Activated naive CD4-positive, alpha-beta T cell treated with anti-CD3 and anti-CD28 coated beads, Interleukin-2, amount 10 ng/mL, durations not matched to agents 7 days and 5 days (primary cell): ENCODE measurements around the gene GATD1.
A peak's percentile ranks its signal among the peaks of the same experiment; 100 is the strongest.
"Not testable (repeated sequence)": the region's sequence is repeated elsewhere in the genome, so short reads cannot be mapped to it uniquely, and the experiment has no call there.

Source experiments
- CTCF ChIA-PET: fragments of 350-600 bp; sonication (Branson Sonifier 250); formaldehyde crosslinking; loops from one replicate; lab custom pipeline; 2021; ENCODE audit warnings: antibody characterized with exemption; lab: Charles Lee
- DNase-seq: peaks from one replicate; pipeline ENCODE4 v3.0.0-alpha.2; 2020
- H3K27ac Mint-ChIP-seq: one replicate; pipeline ENCODE4 v1.8.0; 2021; ENCODE audit warnings: mild to moderate bottlenecking, moderate library complexity, mixed read lengths
- H3K27me3 Mint-ChIP-seq: one replicate; pipeline ENCODE4 v1.8.0; 2021; ENCODE audit warnings: mild to moderate bottlenecking, mixed read lengths
- H3K36me3 Mint-ChIP-seq: one replicate; pipeline ENCODE4 v1.8.0; 2021; ENCODE audit warnings: mixed read lengths
- H3K4me1 Mint-ChIP-seq: one replicate; pipeline ENCODE4 v1.8.0; 2021; ENCODE audit warnings: mixed read lengths
- H3K4me3 Mint-ChIP-seq: one replicate; pipeline ENCODE4 v1.8.0; 2021; ENCODE audit warnings: mild to moderate bottlenecking, moderate library complexity, mixed read lengths
- H3K9me3 Mint-ChIP-seq: one replicate; pipeline ENCODE4 v1.8.0; 2021; ENCODE audit warnings: mixed read lengths

Gene GATD1

DNA sequence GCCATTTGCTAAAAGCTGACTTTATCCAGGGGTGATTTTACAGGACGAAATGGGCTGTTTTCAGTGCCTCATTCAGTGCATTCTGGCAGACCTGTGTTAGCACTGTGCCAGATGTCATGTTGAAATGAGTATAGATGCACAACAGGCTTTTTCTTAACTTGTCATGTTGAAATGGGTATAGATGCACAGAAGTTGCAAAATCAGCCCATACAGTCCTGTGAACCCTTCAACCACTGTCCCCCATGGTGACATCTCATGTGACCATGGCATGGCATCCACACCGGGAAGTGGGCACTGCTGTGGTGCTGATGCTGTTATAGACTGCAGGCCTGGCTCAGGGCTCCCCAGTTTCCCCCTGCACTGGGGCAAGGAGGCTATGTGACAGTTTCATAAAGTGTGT lies 27.6 kb downstream of the GATD1 start:
- no peak for DNase-seq
- peaks cover 12% of the 10 kb centered on the region for H3K36me3 Mint-ChIP-seq
- CTCF ChIA-PET = no interaction called here
- peak overlapping the region; percentile 60 for H3K4me3 Mint-ChIP-seq
- no peaks in the 10 kb centered on the region for H3K9me3 Mint-ChIP-seq
- peaks cover 21% of the 10 kb centered on the region for H3K4me1 Mint-ChIP-seq
- no peaks in the 10 kb centered on the region for H3K27me3 Mint-ChIP-seq
- H3K27ac Mint-ChIP-seq = peak overlapping the region; percentile 70

DNA sequence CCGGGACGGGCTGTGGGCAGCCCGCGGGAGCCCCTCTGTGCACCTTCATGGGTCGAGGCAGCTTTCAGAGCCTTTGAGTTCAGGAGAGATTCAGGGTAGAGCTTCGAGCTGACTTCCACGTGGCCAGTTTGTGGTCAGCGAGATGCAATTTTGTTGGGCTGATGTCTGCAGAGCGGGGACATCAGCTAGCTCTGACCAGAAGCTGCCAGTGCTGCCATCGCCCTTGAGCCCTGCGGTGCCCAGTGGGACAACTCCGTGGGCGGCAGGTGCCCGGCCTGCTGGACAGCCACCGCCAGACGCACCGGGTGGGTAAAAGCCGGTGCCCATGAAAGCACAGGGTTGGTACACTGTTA lies 29.3 kb downstream of the GATD1 start:
- Mint-ChIP-seq H3K27me3 (no peaks in the 10 kb centered on the region), H3K27ac (peak overlapping the region; percentile 89), H3K4me3 (peak overlapping the region; percentile 88), H3K36me3 (peaks cover 12% of the 10 kb centered on the region), H3K4me1 (peaks cover 21% of the 10 kb centered on the region), H3K9me3 (no peaks in the 10 kb centered on the region)
- peak; percentile 33 for DNase-seq
- CTCF ChIA-PET = interaction anchor here (0.7 to 1.0 kb wide), 2 partner anchors 9 to 21 kb away, joined by 3 to 4 read pairs; no protein-coding TSS in a partner anchor

DNA sequence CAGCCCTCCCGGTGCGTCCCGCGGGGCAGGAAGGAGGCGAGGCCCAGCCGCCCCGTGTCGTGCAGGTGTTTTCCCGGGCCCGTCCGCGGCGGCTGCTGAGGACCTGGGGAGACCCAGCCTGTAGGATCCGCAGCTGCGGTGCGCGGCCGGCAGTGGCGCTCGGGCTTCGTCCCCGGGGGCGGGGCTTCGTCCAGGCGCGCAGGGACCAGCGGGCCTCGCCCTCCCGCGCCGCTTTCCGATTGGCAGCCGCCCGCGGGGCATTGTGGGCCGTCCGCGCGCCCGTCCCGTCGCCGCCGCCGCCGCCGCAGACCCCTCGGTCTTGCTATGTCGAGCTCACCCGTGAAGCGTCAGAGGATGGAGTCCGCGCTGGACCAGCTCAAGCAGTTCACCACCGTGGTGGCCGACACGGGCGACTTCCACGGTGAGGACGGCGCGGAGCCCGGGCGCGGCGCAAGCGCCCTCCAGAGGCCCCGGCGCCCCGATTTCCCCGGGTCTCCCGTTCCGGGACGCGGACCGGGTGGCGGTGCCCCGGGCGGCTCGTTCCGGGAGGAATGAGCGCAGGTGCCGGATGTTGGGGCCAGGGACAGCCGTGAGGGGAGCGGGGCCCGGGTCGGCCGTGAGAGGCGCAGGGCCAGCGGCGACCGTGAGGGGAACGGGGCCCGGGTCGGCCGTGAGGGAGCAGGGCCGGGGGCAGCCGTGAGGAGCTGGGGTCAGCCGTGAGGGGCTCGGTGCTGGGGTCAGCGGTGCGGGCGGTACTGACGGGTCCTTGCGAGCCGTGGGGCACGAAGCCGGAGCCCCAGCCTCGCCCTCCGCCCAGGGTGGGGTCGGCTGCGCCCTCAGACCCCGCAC lies 29.9 kb downstream of the GATD1 start, which contains the start of gene TALDO1:
Gene TALDO1 (plus strand): TSS at position 307 of the 849 bp plus-strand sequence. CDS start 18 bp downstream, at position 325.
- Mint-ChIP-seq H3K9me3 (no peaks in the 10 kb centered on the region), H3K4me3 (peak within 1 kb of the TSS; percentile 88)

DNA sequence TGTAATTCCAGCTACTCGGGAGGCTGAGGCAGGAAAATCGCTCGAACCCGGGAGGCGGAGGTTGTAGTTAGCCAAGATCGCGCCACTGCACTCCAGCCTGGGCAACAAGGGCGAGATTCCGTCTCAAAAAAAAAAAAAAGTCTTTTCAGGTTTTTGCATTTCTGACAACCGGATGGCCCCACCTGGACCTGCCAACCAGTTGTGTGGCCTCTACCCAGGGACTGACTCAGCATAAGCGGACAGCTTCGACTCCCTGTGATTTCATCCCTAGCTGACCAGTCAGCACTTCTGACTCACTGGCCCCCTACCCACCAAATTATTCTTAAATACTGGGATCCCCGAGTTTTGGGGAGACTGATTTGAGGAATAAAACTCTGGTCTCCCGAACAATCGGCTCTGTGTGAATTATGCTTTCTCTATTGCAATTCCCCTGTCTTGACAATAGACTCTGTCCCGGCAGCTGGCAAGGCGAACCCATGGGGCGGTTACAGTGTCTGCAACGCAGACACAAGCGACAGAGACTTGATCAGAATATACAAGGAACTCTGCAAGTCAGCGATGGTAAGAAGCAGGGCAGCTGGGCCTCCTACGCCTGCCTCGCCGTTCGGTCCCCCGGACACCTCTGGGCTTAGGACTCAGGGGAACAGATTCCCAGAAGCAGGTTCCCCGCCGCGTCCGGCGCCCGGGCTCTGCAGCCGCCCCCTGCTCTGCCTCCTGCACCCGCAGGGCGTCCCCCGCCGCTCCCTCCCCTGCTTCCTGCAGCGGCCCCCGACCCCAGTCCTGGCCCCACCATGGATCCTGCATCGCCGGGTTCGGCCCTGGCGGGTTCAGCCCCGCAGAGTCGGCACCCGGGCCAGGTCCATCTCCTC lies 30.8 kb downstream of the GATD1 start:
- H3K36me3 Mint-ChIP-seq = peaks cover 7% of the 10 kb centered on the region
- no peaks in the 10 kb centered on the region for H3K27me3 Mint-ChIP-seq
- peaks cover 20% of the 10 kb centered on the region for H3K4me1 Mint-ChIP-seq
- no peaks in the 10 kb centered on the region for H3K9me3 Mint-ChIP-seq
- CTCF ChIA-PET = interaction anchor here (1.0 to 1.2 kb wide), 2 partner anchors 9 to 19 kb away, joined by 3 to 4 read pairs; no protein-coding TSS in a partner anchor
- DNase-seq = peak; percentile 66
- H3K27ac Mint-ChIP-seq = peak overlapping the region; percentile 89
- peak overlapping the region; percentile 88 for H3K4me3 Mint-ChIP-seq

More for the DNA sequence above, 29.9 kb downstream of the GATD1 start, which contains the start of gene TALDO1:
- H3K27ac Mint-ChIP-seq = peak within 1 kb of the TSS; percentile 89
- H3K36me3 Mint-ChIP-seq = peaks cover 9% of the 10 kb centered on the region
- peak; percentile 91 for DNase-seq
- peaks cover 21% of the 10 kb centered on the region for H3K4me1 Mint-ChIP-seq
- H3K27me3 Mint-ChIP-seq = no peaks in the 10 kb centered on the region
- CTCF ChIA-PET = interaction anchor here (0.7 to 1.2 kb wide), 3 partner anchors 10 to 20 kb away, joined by 3 to 4 read pairs (median 4); no protein-coding TSS in a partner anchor

DNA sequence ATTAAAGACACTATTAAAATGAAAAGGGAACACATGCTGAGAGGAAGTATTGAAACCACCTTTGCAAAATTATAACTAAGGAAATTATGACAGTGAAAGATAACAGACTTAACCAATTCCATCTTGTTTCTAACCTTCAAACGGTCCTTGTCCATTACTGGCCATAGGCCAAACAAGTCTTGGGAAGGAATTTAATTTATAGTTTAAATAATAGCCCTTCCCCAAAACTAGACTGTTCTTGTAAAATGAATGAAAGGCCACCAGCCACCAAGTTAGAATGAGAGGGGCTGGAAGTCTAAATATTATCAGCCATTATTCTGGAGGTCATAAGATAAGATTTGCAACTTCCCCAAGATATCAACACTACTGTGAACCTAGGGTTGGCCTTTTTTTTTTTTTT lies 31.9 kb downstream of the GATD1 start:
- Mint-ChIP-seq H3K27me3 (peaks cover 7% of the 10 kb centered on the region), H3K4me3 (no peak overlapping the region), H3K27ac (no peak overlapping the region), H3K9me3 (no peaks in the 10 kb centered on the region), H3K36me3 (peaks cover 5% of the 10 kb centered on the region), H3K4me1 (peaks cover 20% of the 10 kb centered on the region)
- DNase-seq = no peak
- CTCF ChIA-PET = no interaction called here

DNA sequence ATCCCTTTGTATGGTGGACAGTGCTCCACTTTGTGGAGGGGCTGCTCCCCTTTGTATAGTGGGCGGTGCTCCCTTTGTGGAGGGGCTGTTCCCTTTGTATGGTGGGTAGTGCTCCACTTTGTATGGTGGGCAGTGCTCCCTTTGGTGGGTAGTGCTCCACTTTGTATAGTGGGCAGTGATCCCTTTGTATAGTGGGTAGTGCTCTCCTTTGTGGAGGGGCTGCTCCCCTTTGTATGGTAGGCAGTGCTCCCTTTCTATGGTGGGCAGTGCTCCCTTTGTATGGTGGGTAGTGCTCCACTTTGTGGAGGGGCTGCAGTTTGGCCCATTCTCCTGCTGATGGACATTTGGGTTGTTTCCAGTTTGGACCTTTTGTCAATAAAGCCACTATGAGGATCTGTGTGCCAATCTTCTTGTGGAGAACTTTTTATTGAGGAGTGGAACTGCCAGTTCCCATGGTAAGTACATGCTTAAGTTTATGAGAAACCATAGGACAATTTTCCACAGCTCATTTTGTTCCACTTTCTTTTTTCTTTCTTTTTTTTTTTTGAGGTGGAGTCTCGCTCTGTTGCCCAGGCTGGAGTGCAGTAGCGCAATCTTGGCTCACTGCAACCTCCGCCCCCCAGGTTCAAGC lies 34.6 kb downstream of the GATD1 start:
- Mint-ChIP-seq H3K4me1 (peaks cover 17% of the 10 kb centered on the region), H3K36me3 (no peaks in the 10 kb centered on the region), H3K27ac (no peak overlapping the region), H3K4me3 (no peak overlapping the region), H3K9me3 (no peaks in the 10 kb centered on the region), H3K27me3 (peaks cover 29% of the 10 kb centered on the region)
- no peak for DNase-seq
- CTCF ChIA-PET = interaction anchor here (1.3 kb wide), 1 partner anchor 17 kb away, joined by 3 read pairs; no protein-coding TSS in a partner anchor

DNA sequence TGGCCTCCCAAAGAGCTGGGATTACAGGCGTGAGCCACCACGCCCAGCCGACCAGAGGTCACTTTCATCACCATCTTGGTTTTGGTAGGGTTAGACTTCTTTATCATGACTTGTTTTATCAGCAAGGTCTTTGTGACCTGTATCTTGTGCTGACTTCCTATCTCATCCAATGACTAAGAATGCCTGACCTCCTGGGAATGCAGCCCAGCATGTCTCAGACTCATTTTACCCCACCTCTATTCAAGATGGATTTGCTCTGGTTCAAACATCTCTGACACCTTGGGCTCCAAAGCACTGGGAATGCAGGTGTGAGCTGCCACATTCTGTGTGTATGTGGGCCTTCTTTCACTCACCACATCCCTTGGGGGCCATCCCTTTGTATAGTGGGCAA lies 35.1 kb downstream of the GATD1 start:
- H3K27ac Mint-ChIP-seq = no peak overlapping the region
- H3K4me3 Mint-ChIP-seq = no peak overlapping the region
- CTCF ChIA-PET = no interaction called here
- no peaks in the 10 kb centered on the region for H3K36me3 Mint-ChIP-seq
- no peaks in the 10 kb centered on the region for H3K9me3 Mint-ChIP-seq
- no peak for DNase-seq
- H3K27me3 Mint-ChIP-seq = peaks cover 34% of the 10 kb centered on the region
- peaks cover 22% of the 10 kb centered on the region for H3K4me1 Mint-ChIP-seq

DNA sequence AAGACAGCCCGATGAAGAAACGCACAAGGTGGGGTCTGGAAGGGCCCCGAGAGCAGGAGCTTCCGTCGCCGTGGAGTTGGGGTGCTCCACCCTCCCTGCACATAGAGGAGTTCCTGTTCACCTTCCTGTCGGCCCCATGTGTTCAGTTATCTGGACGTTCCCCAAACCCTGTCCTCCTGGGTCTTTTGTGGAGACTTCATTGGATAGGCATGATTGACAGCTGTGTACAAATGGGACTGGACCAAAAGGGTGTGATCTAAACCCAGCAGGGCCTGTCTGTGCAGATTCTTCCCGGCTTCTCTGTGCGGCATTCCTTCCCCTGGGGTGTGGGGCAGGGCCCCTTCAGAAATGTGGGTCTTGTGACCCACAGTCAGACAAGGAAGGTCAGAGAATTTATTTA lies 39.4 kb downstream of the GATD1 start:
- peak overlapping the region; percentile 80 for H3K27ac Mint-ChIP-seq
- H3K9me3 Mint-ChIP-seq, H3K36me3 Mint-ChIP-seq: not testable (repeated sequence)
- H3K4me1 Mint-ChIP-seq = peaks cover 24% of the 10 kb centered on the region
- peak; percentile 46 for DNase-seq
- H3K27me3 Mint-ChIP-seq = peaks cover 43% of the 10 kb centered on the region
- H3K4me3 Mint-ChIP-seq = peak overlapping the region; percentile 65
- CTCF ChIA-PET = interaction anchor here (1.6 to 1.8 kb wide), 3 partner anchors 9 to 12 kb away, joined by 3 to 9 read pairs (median 4); partner anchors contain the start of gene TALDO1

DNA sequence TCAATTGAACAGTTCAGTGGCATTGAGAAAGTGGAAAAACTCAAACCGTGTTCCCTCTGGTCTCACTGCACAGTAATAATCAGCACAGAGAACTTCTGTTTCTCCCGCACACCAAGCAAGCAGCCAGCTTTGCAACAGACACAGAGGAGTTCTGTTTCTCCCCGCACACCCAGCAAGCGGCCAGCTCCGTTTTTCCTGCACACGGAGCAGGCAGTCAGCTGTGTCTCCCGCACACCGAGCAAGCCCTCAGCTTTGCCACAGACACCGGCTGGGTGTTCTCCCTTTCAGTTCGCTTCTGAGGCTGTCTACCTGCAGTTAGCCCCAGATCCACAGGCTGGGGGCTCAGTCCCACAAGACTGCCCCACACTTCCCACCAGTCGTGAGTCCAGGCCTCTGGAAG lies 39.9 kb downstream of the GATD1 start:
- peaks cover 3% of the 10 kb centered on the region for H3K9me3 Mint-ChIP-seq
- H3K27ac Mint-ChIP-seq = peak overlapping the region; percentile 80
- H3K4me3 Mint-ChIP-seq = peak overlapping the region; percentile 65
- peaks cover 24% of the 10 kb centered on the region for H3K4me1 Mint-ChIP-seq
- CTCF ChIA-PET = interaction anchor here (1.6 to 1.8 kb wide), 3 partner anchors 9 to 11 kb away, joined by 3 to 9 read pairs (median 4); partner anchors contain the start of gene TALDO1
- H3K36me3 Mint-ChIP-seq = peaks cover 2% of the 10 kb centered on the region
- no peak for DNase-seq
- peaks cover 46% of the 10 kb centered on the region for H3K27me3 Mint-ChIP-seq

DNA sequence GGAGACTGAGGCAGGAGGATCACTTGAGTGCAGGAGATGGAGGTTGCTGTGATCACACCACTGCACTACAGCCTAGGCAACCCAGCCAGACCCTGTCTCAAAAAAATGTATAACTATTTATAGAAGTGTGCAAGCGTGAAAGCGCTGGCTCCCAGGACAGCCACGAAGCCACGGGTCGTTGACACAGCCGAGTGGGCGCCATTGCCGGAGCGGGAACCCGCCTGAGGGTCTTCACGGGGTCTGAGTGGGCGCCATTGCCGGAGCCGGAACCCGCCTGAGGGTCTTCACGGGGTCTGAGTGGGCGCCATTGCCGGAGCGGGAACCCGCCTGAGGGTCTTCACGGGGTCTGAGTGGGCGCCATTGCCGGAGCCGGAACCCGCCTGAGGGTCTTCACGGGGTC lies 42.7 kb downstream of the GATD1 start:
- Mint-ChIP-seq H3K4me1 (peaks cover 24% of the 10 kb centered on the region), H3K27me3 (peaks cover 43% of the 10 kb centered on the region)
- not testable (repeated sequence) for H3K4me3 Mint-ChIP-seq, H3K9me3 Mint-ChIP-seq, H3K27ac Mint-ChIP-seq, H3K36me3 Mint-ChIP-seq, DNase-seq
- CTCF ChIA-PET = interaction anchor here (0.8 kb wide), 1 partner anchor 9 kb away, joined by 4 read pairs; no protein-coding TSS in a partner anchor

DNA sequence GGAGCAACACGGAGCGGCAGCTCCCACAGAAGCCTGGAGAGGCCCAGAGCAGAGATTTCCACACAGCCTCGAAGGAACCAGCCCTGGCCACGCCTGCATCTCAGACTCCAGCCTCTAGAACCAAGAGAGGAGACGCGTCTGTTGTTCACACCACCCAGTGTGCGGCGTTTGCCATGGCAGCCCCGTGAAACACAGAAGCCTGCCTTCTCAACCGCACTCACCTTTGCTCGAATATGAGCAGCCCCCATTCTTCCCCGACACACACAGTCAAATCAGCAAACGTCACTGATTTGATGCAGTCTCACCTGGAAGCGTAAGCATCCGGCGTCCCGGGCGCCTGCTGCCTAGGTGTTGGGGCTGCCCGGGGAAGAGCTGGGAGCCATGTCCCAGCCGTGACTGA lies 44.2 kb downstream of the GATD1 start:
- Mint-ChIP-seq H3K27ac (no peak overlapping the region), H3K4me1 (peaks cover 15% of the 10 kb centered on the region), H3K36me3 (peaks cover 2% of the 10 kb centered on the region), H3K9me3 (peaks cover 3% of the 10 kb centered on the region), H3K4me3 (no peak overlapping the region), H3K27me3 (peaks cover 33% of the 10 kb centered on the region)
- no peak for DNase-seq
- CTCF ChIA-PET = interaction anchor here (1.6 kb wide), 1 partner anchor 11 kb away, joined by 4 read pairs; no protein-coding TSS in a partner anchor

DNA sequence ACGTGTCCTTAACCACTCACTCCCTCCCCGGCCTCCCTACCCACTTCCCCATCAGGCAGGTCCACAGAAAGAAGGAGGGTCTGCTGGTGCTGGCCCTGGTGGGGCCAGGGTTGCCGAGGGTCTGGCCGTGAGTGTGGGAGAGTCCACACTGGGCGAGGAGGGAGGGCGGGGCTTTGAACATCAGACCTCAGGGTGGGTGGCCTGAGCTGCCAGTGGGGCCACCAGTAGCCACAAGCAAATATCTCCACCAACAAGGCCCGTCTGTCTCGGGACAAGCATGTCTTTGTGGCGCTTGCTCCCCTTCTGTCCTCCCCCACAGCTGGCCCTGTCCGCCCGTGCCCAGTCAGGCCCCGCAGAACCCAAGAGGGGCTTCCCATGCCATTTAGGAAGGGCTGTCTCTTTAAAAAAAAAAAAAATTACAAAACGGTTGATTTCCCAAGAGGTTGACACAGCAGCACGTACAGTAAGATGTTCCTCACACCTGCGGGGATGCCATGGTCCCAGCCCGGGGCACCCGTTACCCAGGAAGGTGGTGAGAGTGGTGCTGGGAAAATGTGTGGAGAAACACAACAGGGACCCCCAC lies 47.7 kb downstream of the GATD1 start:
- Mint-ChIP-seq H3K27me3 (peaks cover 34% of the 10 kb centered on the region), H3K27ac (no peak overlapping the region), H3K36me3 (no peaks in the 10 kb centered on the region), H3K9me3 (no peaks in the 10 kb centered on the region), H3K4me1 (peaks cover 14% of the 10 kb centered on the region), H3K4me3 (no peak overlapping the region)
- no peak for DNase-seq
- CTCF ChIA-PET = interaction anchor here (0.7 kb wide), 1 partner anchor 185 kb away, joined by 3 read pairs; no protein-coding TSS in a partner anchor

DNA sequence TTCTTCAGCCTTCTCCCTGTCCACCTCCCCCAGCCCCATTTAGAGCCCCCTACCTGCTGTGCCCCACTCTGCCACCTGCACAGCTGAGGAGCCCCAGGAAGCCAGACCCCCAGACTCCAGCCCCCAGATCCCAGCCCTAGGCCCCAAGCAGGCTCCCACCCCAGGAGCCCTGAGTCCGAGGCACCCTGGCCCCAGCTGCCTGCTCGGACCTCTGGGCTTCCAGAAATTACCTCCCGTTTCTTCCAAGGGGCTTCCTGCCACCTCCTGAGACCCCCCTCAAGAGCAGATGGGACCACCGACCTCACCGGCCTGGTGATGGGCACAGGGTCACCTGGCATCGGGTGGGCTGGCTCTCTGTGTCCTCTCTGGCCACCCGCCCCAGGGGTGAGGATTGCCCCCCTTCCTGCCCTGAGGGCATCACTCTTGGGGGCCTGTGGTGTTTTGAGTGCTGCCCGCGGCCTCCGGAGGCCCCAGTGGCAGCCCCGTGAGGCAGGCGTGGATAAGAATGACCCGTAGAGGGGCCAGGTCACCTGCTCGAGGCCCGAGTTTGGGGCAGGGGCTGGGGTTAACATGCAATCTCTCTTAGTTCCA lies 48.3 kb downstream of the GATD1 start:
- Mint-ChIP-seq H3K9me3 (no peaks in the 10 kb centered on the region), H3K27me3 (peaks cover 38% of the 10 kb centered on the region), H3K4me3 (no peak overlapping the region), H3K4me1 (peaks cover 15% of the 10 kb centered on the region), H3K36me3 (no peaks in the 10 kb centered on the region), H3K27ac (no peak overlapping the region)
- CTCF ChIA-PET = interaction anchor here (0.7 to 1.5 kb wide), 4 partner anchors 9 to 184 kb away, joined by 3 to 6 read pairs (median 3); no protein-coding TSS in a partner anchor
- no peak for DNase-seq
